Lung (tissue), 12 donors: ENCODE data around the gene COPG2. TPM values are rescaled to one million over a fixed set of nuclear protein-coding genes. Genes with fewer than 3 reads are reported as not detected.
"Not testable (repeated sequence)": the region's sequence is repeated elsewhere in the genome, so short reads cannot be mapped to it uniquely, and the experiment has no call there.

ENCODE experiments used
- ATAC-seq: fragments of 200-7000 bp; cut with Tn5 transposase; one replicate; pipeline ENCODE4 v1.9.1; 2020; ENCODE audit warnings: moderate number of reproducible peaks; ENCODE audit not compliant: insufficient read depth, low FRiP score
- DNase-seq, 3 donors: peaks; one replicate each; pipeline ENCODE4 v3.0.0-alpha.2; 2013 to 2017
- H3K27ac ChIP-seq, 2 donors: one replicate each; pipeline ENCODE4 v1.5.1; 2013; ENCODE audit warnings: mild to moderate bottlenecking in 2 of 2, moderate library complexity in 2 of 2, control low read depth in 1 of 2, inconsistent platforms in 1 of 2, low read depth in 1 of 2, low read length in 1 of 2
- H3K27me3 ChIP-seq, 3 donors: one replicate each; pipeline ENCODE4 v1.5.1; 2013; ENCODE audit warnings: low read length in 2 of 3; ENCODE audit not compliant: control insufficient read depth in 3 of 3, insufficient read depth in 3 of 3
- H3K36me3 ChIP-seq, 4 donors: one replicate each; pipeline ENCODE4 v1.5.1; 2013; ENCODE audit warnings: low read length in 4 of 4, mild to moderate bottlenecking in 1 of 4, moderate library complexity in 1 of 4; ENCODE audit not compliant: control insufficient read depth in 4 of 4, insufficient read depth in 4 of 4
- H3K4me1 ChIP-seq, 5 donors: one replicate each; pipeline ENCODE4 v1.5.1; 2013; ENCODE audit warnings: low read length in 5 of 5, mild to moderate bottlenecking in 2 of 5, moderate library complexity in 1 of 5; ENCODE audit not compliant: control insufficient read depth in 5 of 5, insufficient read depth in 5 of 5
- H3K4me3 ChIP-seq: one replicate; pipeline ENCODE4 v1.5.1; 2013; ENCODE audit warnings: mild to moderate bottlenecking, control low read depth, moderate library complexity
- H3K9ac ChIP-seq, 2 donors: one replicate each; pipeline ENCODE4 v1.5.1; 2013; ENCODE audit warnings: low read length in 2 of 2, control low read depth in 1 of 2; ENCODE audit not compliant: insufficient read depth in 1 of 2
- H3K9me3 ChIP-seq, 4 donors: one replicate each; pipeline ENCODE4 v1.5.1; 2013; ENCODE audit warnings: low read length in 3 of 4, mild to moderate bottlenecking in 1 of 4, moderate library complexity in 1 of 4; ENCODE audit not compliant: control insufficient read depth in 4 of 4, insufficient read depth in 3 of 4
- CTCF ChIP-seq: IDR thresholded peaks from 2 replicates; pipeline ENCODE4 v1.5.1; 2012; ENCODE audit warnings: mild to moderate bottlenecking; ENCODE audit errors: control extremely low read depth, extremely low read depth
- WGBS, 2 donors: extraction: QIAGEN DNeasy Blood & Tissue Kit; methylation state at CpG; one replicate each; pipeline ENCODE4 v1.1.7; 2013; 5-methylcytosine and 5-hydroxymethylcytosine counted together
- polyA plus RNA-seq, 2 donors: library from polyadenylated mRNA; stranded (reverse); fragments of 200-250 nt; gene quantifications; one replicate each; pipeline ENCODE4 v1.2.1, GENCODE V29; 2013
- total RNA-seq, 2 donors: library from RNA; depleted of rRNA in 1 of 2; stranded (reverse); fragments of >200 nt in 1 of 2; gene quantifications; one replicate each; pipeline ENCODE4 v1.2.1, GENCODE V29; 2014 to 2021
- donor health status: control.
- donor health status: control.
- donor health status: Bipolar disorder and iron deficiency.
- donor health status: healthy.
- donor health status: DM: yes; HTN: yes; CAD: no.

COPG2 gene
- total and polyA plus RNA-seq, 4 donors: 8.9 to 29.3 (median 16.8) TPM

GRCh38 chr7:130529417-130529816 lies 139.1 kb downstream of the COPG2 start:
- Histone ChIP-seq H3K27me3 (no peaks in the 10 kb centered on the region), H3K4me3 (no peak overlapping the region), H3K27ac (no peak overlapping the region), H3K9me3 (no peaks in the 10 kb centered on the region), H3K4me1 (peaks cover 0 to 6% (median 0%) of the 10 kb centered on the region in 5 donors), H3K36me3 (peaks cover 0 to 27% (median 15%) of the 10 kb centered on the region in 4 donors), H3K9ac (no peak overlapping the region)
- 71 to 82% methylated on average over 2 of the region's 2 CpGs for WGBS, 2 donors
- ATAC-seq (no peak), DNase-seq (no peak)
- no peak for TF ChIP-seq CTCF

GRCh38 chr7:130527752-130528355 lies 140.7 kb downstream of the COPG2 start:
- not testable (repeated sequence) for ATAC-seq, H3K9me3 ChIP-seq, H3K9ac ChIP-seq, H3K27ac ChIP-seq, H3K4me3 ChIP-seq, H3K4me1 ChIP-seq, H3K27me3 ChIP-seq, DNase-seq
- 81 to 91% methylated on average over 15 to 17 of the region's 17 CpGs for WGBS, 2 donors
- H3K36me3 ChIP-seq: peaks cover 0 to 25% (median 14%) of the 10 kb centered on the region in 4 donors

- WGBS, 2 donors: 93 to 95% methylated on average over 5 of the region's 5 CpGs
- DNase-seq (no peak), ATAC-seq (no peak)
- Histone ChIP-seq H3K36me3 (peaks cover 0 to 16% (median 7%) of the 10 kb centered on the region in 4 donors), H3K27ac (no peak overlapping the region), H3K4me1 (peaks cover 0 to 6% (median 0%) of the 10 kb centered on the region in 5 donors), H3K4me3 (no peak overlapping the region), H3K9me3 (no peaks in the 10 kb centered on the region), H3K9ac (no peak overlapping the region), H3K27me3 (no peaks in the 10 kb centered on the region)
- TF ChIP-seq CTCF: no peak
Observed at GRCh38 chr7:130524628-130525027, 143.9 kb downstream of the COPG2 start.

GRCh38 chr7:130523519-130524125 lies 144.9 kb downstream of the COPG2 start:
- not testable (repeated sequence) for ATAC-seq, H3K4me3 ChIP-seq, H3K4me1 ChIP-seq, H3K9ac ChIP-seq, H3K27me3 ChIP-seq, DNase-seq, H3K27ac ChIP-seq, H3K9me3 ChIP-seq
- WGBS, 2 donors: 90 to 92% methylated on average over 16 to 17 of the region's 17 CpGs
- H3K36me3 ChIP-seq: peaks cover 0 to 15% (median 7%) of the 10 kb centered on the region in 4 donors
